CD14-positive monocyte (primary cell): ENCODE data around the gene NUDT9. TPM values are rescaled to one million over a fixed set of nuclear protein-coding genes. Genes with fewer than 3 reads are reported as not detected.
"Not testable (repeated sequence)": the region's sequence is repeated elsewhere in the genome, so short reads cannot be mapped to it uniquely, and the experiment has no call there.

ENCODE experiments used
- DNase-seq, 3 donors: peaks; one replicate each; pipeline ENCODE4 v3.0.0-alpha.2; 2011 to 2022
- H2AFZ ChIP-seq: 2 replicates; pipeline ENCODE4 v1.6.0; 2012; ENCODE audit warnings: mild to moderate bottlenecking, low read depth, low read length, inconsistent platforms; ENCODE audit not compliant: insufficient read depth, poor library complexity, severe bottlenecking
- H3K27ac ChIP-seq, 2 donors: 1 replicate in 1 of 2; 2 replicates in 1 of 2; pipeline ENCODE4 v1.5.1; 2012 to 2013; ENCODE audit warnings: low read length in 2 of 2, control low read depth in 1 of 2, inconsistent platforms in 1 of 2, low read depth in 1 of 2, mild to moderate bottlenecking in 1 of 2
- H3K27me3 ChIP-seq, 2 donors: one replicate each; pipeline versions ENCODE4 v1.6.0 to v1.6.1; 2011 to 2013; ENCODE audit warnings: low read length in 2 of 2; ENCODE audit not compliant: control insufficient read depth in 2 of 2, insufficient read depth in 2 of 2
- H3K36me3 ChIP-seq, 2 donors: replicated peaks in 1 of 2; 1 replicate in 1 of 2; 2 replicates in 1 of 2; pipeline versions ENCODE4 v1.5.1 to v1.6.1; 2012 to 2013; ENCODE audit warnings: low read length in 2 of 2, control low read depth in 1 of 2, inconsistent platforms in 1 of 2, mild to moderate bottlenecking in 1 of 2; ENCODE audit not compliant: insufficient read depth in 2 of 2, control insufficient read depth in 1 of 2
- H3K4me1 ChIP-seq, 2 donors: 1 replicate in 1 of 2; 2 replicates in 1 of 2; pipeline versions ENCODE4 v1.5.1 to v1.6.1; 2012 to 2013; ENCODE audit warnings: low read length in 2 of 2, control low read depth in 1 of 2, inconsistent platforms in 1 of 2, mild to moderate bottlenecking in 1 of 2, moderate library complexity in 1 of 2; ENCODE audit not compliant: insufficient read depth in 2 of 2, control insufficient read depth in 1 of 2
- H3K4me2 ChIP-seq: replicated peaks from 2 replicates; pipeline ENCODE3; 2012; ENCODE audit warnings: low read length, moderate library complexity, mild to moderate bottlenecking; ENCODE audit not compliant: poor library complexity, severe bottlenecking; ENCODE audit errors: extremely low read depth
- H3K4me3 ChIP-seq, 3 experiments: fragments of 200-600 bp in 1 of 3; sonication (generic) in 1 of 3; replicated peaks in 1 of 3; 1 replicate in 2 of 3; 2 replicates in 1 of 3; pipeline ENCODE4 v1.5.1; 2011 to 2013; ENCODE audit warnings: low read length in 3 of 3, mild to moderate bottlenecking in 3 of 3, control low read depth in 2 of 3, low read depth in 2 of 3, inconsistent platforms in 1 of 3, moderate library complexity in 1 of 3
- H3K79me2 ChIP-seq: 2 replicates; pipeline ENCODE4 v1.6.0; 2012; ENCODE audit warnings: mild to moderate bottlenecking, control low read depth, inconsistent platforms, low read length, moderate library complexity; ENCODE audit not compliant: insufficient read depth
- H3K9ac ChIP-seq: 2 replicates; pipeline ENCODE4 v1.6.0; 2017; ENCODE audit warnings: low read length, mild to moderate bottlenecking; ENCODE audit not compliant: insufficient read depth, poor library complexity, severe bottlenecking
- H3K9me3 ChIP-seq, 2 donors: replicated peaks in 1 of 2; 1 replicate in 1 of 2; 2 replicates in 1 of 2; pipeline versions ENCODE4 v1.5.1 to v1.6.1; 2012 to 2013; ENCODE audit warnings: low read length in 2 of 2, control low read depth in 1 of 2; ENCODE audit not compliant: control insufficient read depth in 1 of 2, insufficient read depth in 1 of 2
- H4K20me1 ChIP-seq: 2 replicates; pipeline ENCODE4 v1.6.0; 2012; ENCODE audit warnings: mild to moderate bottlenecking, low read length, control low read depth, moderate library complexity; ENCODE audit not compliant: insufficient read depth
- H3K27ac Mint-ChIP-seq, 7 donors: one replicate each; pipeline ENCODE4 v1.8.0; 2020; ENCODE audit warnings: mild to moderate bottlenecking in 7 of 7, mixed read lengths in 7 of 7, moderate library complexity in 6 of 7, inconsistent platforms in 2 of 7
- H3K27me3 Mint-ChIP-seq, 3 donors: one replicate each; pipeline ENCODE4 v1.8.0; 2021 to 2022; ENCODE audit warnings: low read depth in 3 of 3, mild to moderate bottlenecking in 3 of 3, mixed read lengths in 3 of 3, moderate library complexity in 3 of 3, inconsistent platforms in 1 of 3
- H3K36me3 Mint-ChIP-seq, 2 donors: one replicate each; pipeline ENCODE4 v1.8.0; 2020; ENCODE audit warnings: mixed read lengths in 2 of 2, inconsistent platforms in 1 of 2, mild to moderate bottlenecking in 1 of 2
- H3K4me1 Mint-ChIP-seq: one replicate; pipeline ENCODE4 v1.8.0; 2020; ENCODE audit warnings: mild to moderate bottlenecking, mixed read lengths
- H3K4me3 Mint-ChIP-seq, 2 donors: one replicate each; pipeline ENCODE4 v1.8.0; 2020; ENCODE audit warnings: mild to moderate bottlenecking in 2 of 2, mixed read lengths in 2 of 2, moderate library complexity in 1 of 2
- H3K9me3 Mint-ChIP-seq, 7 donors: one replicate each; pipeline ENCODE4 v1.8.0; 2020 to 2022; ENCODE audit warnings: mixed read lengths in 7 of 7, mild to moderate bottlenecking in 6 of 7, moderate library complexity in 6 of 7, inconsistent platforms in 2 of 7
- CTCF ChIP-seq: fragments of 200-600 bp; IDR thresholded peaks from one replicate; pipeline ENCODE4 v1.8.0; 2022; ENCODE audit warnings: antibody characterized with exemption, mild to moderate bottlenecking
- WGBS: methylation state at CpG from one replicate; pipeline ENCODE4 v1.1.5; 2013; ENCODE audit warnings: missing lambda C conversion rate; ENCODE audit not compliant: insufficient coverage; 5-methylcytosine and 5-hydroxymethylcytosine counted together
- intact Hi-C, 2 donors: fragments of 100-400 bp; cut with micrococcal nuclease; formaldehyde crosslinking; loops; one replicate each; pipeline versions ENCODE4 v1.15.0 to v1.15.1; 2023
- polyA plus RNA-seq, 3 donors: library from polyadenylated mRNA; depleted of rRNA in 1 of 3; unstranded in 2 of 3; stranded (reverse) in 1 of 3; fragments of 300-500 nt in 2 of 3; fragments of >200 nt in 1 of 3; fragmentation: Illumina TruSeq in 2 of 3; gene quantifications; 1 replicate in 2 of 3; 2 replicates in 1 of 3; pipeline ENCODE4 v1.2.3, GENCODE V29; 2012 to 2021

Gene NUDT9
- polyA plus RNA-seq, 3 donors: 9.6 to 14.3 (median 12.5) TPM

GRCh38 chr4:87391576-87392054 is 30.8 kb upstream of the NUDT9 start:
- peaks cover 48% of the 10 kb centered on the region for H3K79me2 ChIP-seq
- H3K36me3 ChIP-seq: no peaks in the 10 kb centered on the region
- peak overlapping the region; percentile 94 to 98 (median 97) for H3K4me3 ChIP-seq
- H3K9ac ChIP-seq: peak overlapping the region; percentile 75
- peak overlapping the region; percentile 91 to 92 for H3K27ac ChIP-seq
- TF ChIP-seq CTCF: no peak
- peaks cover 30% of the 10 kb centered on the region for H4K20me1 ChIP-seq
- peak overlapping the region; percentile 91 for H3K4me2 ChIP-seq
- no peaks in the 10 kb centered on the region for H3K27me3 ChIP-seq
- no peaks in the 10 kb centered on the region for H3K9me3 ChIP-seq
- peaks cover 0 to 4% (median 0%) of the 10 kb centered on the region in 7 donors for H3K9me3 Mint-ChIP-seq
- peaks cover 4 to 6% of the 10 kb centered on the region in 2 donors for H3K36me3 Mint-ChIP-seq
- peaks cover 31% of the 10 kb centered on the region for H3K4me1 Mint-ChIP-seq
- peaks cover 0 to 4% (median 0%) of the 10 kb centered on the region in 3 donors for H3K27me3 Mint-ChIP-seq
- H3K27ac Mint-ChIP-seq: peak overlapping the region; percentile 90 to 96 (median 95)
- DNase-seq: no peak
- H2AFZ ChIP-seq: peak overlapping the region; percentile 96
- WGBS: 0% methylated on average over 6 of the region's 16 CpGs
- H3K4me3 Mint-ChIP-seq: peak overlapping the region; percentile 86 to 98
- peaks cover 20 to 41% of the 10 kb centered on the region in 2 donors for H3K4me1 ChIP-seq
- intact Hi-C loops: no loop called here

- Histone ChIP-seq H3K79me2 (peaks cover 43% of the 10 kb centered on the region), H3K36me3 (no peaks in the 10 kb centered on the region), H3K27me3 (no peaks in the 10 kb centered on the region), H3K9me3 (no peaks in the 10 kb centered on the region), H2AFZ (peak overlapping the region; percentile 96), H3K4me1 (peaks cover 14 to 35% of the 10 kb centered on the region in 2 donors), H3K27ac (no peak overlapping the region), H4K20me1 (peaks cover 24% of the 10 kb centered on the region), H3K4me3 (peak overlapping the region in 1 of 3 experiments; percentile 97), H3K9ac (no peak overlapping the region), H3K4me2 (no peak overlapping the region)
- no CpG with 5 or more reads among the region's 3 CpGs for WGBS
- no peak overlapping the region for H3K4me3 Mint-ChIP-seq
- DNase-seq: no peak
- peaks cover 0 to 4% (median 0%) of the 10 kb centered on the region in 7 donors for H3K9me3 Mint-ChIP-seq
- no peak for TF ChIP-seq CTCF
- intact Hi-C loops: no loop called here
- H3K36me3 Mint-ChIP-seq: peaks cover 0 to 2% of the 10 kb centered on the region in 2 donors
- peaks cover 0 to 4% (median 0%) of the 10 kb centered on the region in 3 donors for H3K27me3 Mint-ChIP-seq
- no peak overlapping the region for H3K27ac Mint-ChIP-seq
- peaks cover 26% of the 10 kb centered on the region for H3K4me1 Mint-ChIP-seq
Measured at GRCh38 chr4:87392183-87392582, 30.2 kb upstream of the NUDT9 start.

GRCh38 chr4:87395073-87395472 is 27.3 kb upstream of the NUDT9 start:
- not testable (repeated sequence) for H3K27me3 ChIP-seq, H3K27ac Mint-ChIP-seq

More at GRCh38 chr4:87395073-87395472, 27.3 kb upstream of the NUDT9 start:
- intact Hi-C loops, H3K9me3 ChIP-seq, H4K20me1 ChIP-seq, H2AFZ ChIP-seq, H3K27ac ChIP-seq, H3K36me3 Mint-ChIP-seq, DNase-seq, H3K4me3 ChIP-seq, H3K27me3 Mint-ChIP-seq, H3K9ac ChIP-seq, H3K4me1 Mint-ChIP-seq, H3K36me3 ChIP-seq, H3K4me2 ChIP-seq: not testable (repeated sequence)
- Histone ChIP-seq H3K79me2 (peaks cover 14% of the 10 kb centered on the region), H3K4me1 (peaks cover 0 to 11% of the 10 kb centered on the region in 2 donors)
- peak overlapping the region in 1 of 2 donors; percentile 13 for H3K4me3 Mint-ChIP-seq
- WGBS: 96% methylated on average over 22 of the region's 23 CpGs
- peaks cover 0 to 14% (median 6%) of the 10 kb centered on the region in 7 donors for H3K9me3 Mint-ChIP-seq
